Stimulated activated CD4-positive, alpha-beta T cell treated with anti-CD3 and anti-CD28 coated beads, Interleukin-2, amount 100 ng/mL, for 4 hours (primary cell): ENCODE measurements around the gene ARID4B.
"Not testable (repeated sequence)": the region's sequence is repeated elsewhere in the genome, so short reads cannot be mapped to it uniquely, and the experiment has no call there.

Experiments
- DNase-seq: peaks from one replicate; pipeline ENCODE4 v3.0.0-alpha.2; 2020; ENCODE audit warnings: low read depth

ARID4B gene

DNA sequence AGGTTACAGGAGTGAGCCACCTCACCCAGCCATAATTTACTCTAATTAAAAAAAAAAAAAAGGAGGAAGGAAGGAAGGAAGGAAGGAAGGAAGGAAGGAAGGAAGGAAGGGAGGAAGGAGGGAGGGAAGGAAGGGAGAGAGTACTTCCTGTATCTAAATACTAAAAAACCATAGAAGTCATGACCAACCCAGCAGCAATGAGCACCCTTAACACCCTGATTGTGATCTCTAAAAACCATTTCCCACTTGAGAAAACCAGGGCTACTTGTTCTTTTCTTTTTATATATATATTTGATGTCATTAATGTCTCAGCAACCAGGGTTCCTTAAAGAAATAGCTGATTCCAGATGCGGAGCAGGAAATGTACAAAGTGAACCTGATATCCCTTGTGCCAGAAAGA, 31.2 kb downstream of the ARID4B start:
- DNase-seq, result no peak

DNA sequence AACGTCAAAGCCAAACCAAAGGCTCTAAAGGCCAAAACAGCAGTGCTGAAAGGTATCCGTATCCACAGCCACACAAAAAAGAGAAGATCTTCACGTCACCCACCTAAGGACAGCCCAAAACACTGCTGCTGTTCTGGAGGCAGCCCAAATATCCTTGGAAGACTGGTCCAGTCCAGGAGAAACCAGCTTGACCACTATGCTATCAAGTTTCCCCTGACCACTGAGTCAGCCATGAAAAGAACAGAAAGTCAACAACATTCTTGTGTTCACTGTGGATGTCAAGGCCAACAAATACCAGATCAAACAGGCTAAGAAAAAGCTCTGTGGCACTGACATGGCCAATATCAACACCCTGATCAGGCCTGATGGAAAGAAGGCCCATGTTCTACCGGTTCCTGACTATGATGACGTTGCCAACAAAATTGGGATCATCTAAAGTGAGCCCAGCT, 32.1 kb downstream of the ARID4B start:
- DNase-seq, result no peak

DNA sequence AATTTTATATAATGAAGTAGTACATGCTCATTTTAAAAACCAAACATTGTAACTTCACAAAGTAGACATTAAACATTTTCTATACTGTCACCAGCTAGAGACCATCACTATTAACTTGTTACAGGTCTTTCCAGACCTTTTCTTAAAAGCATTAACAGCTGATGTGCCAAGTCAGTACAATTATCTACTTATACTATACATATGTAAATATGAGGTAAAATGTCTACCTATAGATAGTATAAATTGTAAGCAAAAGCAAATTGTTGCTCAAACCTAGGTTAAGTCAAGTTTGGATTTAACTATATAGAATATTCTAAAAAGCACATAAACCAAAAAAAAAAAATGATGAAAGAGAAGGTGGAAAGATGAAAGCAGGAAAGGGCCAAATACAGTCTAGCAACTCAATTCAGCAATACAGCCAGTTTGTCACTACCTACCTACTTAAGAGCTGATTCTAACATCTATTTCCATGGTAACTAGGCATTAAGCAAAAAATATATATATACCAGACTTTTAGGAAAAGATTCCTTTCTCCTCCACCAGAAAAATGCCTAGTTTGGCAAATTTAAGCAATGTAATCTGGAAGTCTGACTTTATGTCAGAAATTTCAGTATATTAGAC, 34.5 kb downstream of the ARID4B start:
- DNase-seq, result no peak

DNA sequence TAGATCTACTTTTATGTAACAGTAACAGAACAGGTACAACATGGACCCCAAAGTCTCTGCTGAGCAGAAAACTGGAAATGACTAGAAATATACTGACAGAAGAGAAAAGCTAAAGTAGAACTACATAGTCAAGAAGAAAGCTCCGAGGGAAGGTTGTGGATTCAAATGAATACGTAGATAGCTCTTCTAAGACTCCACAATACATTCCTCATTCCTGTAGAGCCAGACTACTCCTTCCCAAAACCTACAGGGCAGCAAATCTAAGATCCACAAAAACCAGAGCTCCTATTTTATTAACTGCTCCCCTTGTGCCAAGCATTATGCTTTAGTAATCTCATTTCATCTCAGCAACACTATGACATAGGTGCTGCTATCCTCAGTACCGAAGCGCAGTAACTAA, 35.2 kb downstream of the ARID4B start:
- DNase-seq, result no peak

DNA sequence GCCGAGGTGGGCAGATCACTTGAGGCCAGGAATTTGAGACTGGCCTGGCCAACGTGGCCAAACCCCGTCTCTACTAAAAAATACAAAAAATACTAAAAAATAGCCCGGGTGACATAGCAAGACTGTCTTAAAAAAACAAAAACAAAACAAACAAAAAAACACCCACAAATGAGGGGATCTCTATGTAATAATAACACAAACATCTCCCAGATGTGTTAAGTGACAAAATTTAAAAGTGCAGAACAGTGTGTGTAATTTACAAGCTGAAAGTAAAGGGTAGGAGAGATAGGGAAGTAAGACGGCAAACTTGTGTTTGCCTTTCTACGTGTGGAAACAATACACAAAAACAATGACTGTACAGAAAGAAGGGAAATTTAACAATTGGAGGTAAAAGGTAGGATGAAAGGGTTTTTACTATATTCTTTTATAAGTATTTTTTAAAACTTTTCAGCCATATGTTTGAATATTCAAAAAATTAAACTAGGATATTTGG, 36.3 kb downstream of the ARID4B start:
- no peak for DNase-seq

DNA sequence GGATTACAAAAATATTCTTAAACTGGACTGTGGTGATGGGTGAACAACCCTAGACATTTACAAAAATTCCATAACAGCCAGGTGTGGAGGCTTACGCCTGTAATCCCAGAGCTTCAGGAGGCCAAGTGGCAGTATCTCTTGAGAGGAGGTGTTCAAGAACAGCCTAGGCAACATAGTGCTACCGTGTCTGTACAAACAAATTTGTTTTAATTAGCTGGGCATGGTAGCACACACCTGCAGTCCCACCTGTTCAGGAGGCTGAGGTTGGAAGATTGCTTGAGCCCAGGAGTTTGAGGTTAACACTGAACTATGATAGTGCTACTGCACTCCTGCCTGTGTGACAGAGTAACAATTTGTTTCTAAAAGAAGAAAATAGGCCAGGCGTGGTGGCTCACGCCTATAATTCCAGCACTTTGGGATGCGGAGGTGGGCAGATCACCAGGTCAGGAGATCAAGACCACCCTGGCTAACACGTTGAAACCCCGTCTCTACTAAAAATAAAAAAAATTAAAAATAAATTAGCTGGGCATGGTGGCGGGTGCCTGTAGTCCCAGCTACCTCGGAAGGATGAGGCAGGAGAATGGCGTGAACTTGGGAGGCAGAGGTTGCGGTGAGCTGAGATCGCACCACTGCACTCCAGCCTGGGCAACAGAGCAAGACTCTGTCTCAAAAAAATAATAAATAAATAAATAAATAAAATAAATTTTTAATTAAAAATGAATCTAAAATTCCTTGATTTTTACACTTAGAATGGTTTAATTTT, 37.1 kb downstream of the ARID4B start:
- DNase-seq, result no peak

DNA sequence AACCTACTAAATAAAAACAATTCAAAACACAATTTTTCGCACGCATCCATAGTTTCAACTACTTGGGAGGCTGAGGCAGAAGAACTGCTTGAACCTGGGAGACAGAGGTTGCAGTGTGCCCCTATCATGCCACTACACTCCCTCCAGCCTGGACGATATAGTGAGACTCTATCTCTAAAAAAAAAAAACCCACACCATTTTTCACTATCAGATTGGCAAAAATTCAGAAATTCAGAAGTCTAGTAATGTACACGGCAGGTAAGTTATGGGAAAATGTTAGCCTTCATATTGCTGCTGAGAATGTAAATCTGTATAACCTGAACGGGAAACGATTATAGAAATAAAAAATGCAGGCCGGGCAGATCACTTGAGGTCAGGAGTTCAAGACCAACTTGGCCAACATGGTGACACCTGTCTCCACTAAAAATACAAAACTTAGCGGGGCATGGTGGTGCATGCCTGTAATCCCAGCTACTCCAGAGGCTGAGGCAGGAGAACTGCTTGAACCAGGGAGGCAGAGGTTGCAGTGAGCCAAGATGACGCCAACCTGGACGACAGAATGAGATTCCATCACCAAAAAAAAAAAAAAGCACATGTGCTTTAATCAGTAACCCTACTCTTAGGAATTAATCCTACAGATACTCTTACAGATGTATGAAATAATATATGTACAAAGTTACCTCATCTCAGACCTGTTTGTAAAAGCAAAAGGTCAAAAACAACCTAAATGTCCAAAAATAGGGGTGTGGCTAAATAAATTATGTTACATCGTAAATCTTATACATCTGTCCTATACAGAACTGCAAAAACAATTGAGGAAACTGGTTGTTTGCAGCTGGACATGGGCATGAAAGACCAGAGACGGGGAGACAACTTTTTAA, 37.9 kb downstream of the ARID4B start:
- no peak for DNase-seq

DNA sequence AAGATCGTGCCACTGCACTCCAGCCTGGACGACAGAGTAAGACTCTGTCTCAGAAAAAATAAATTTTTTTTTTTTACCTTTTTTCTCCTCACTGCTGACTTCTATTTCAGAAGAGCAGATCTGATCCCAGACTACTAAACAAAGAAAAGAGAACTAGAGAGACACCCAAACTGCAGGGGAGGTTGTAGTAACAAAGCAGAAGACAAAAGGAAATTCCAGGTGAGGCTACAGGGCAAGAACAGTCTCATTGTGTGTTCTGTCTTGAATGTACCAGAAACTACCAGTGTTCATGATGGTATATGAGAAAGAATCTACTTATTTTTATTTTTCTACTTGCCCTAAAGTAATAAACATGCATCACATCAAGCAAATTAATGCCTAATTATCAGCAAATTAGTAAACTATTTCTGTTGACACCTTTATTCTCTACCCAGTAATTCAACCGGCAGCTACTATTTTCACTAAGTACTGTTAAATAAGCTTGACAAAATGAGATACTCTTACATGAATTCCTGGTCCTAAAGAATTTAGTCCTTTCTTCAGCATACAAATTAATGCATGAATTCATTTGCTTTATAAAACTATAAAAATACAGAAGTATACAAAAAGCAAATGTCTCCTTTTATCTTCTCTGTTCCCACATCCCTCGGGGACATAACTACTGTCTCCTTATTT, 40.6 kb downstream of the ARID4B start:
- no peak for DNase-seq

DNA sequence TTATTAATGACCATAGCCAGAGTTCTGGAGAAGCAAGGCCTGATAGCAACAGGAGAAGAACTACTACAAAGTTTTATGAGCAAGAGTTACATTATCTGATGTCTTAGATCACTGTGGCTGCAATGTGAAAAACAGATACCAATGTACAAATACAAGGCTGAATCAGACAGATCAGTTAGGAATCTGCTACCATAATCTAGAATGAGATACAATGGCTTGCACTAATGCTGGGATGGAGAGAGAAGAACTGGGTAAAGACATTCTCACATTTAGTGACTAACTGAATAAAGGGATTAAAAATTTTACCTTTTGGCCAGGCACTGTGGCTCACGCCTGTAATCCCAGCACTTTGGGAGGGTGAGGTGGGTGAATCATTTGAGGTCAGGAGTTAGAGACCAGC, 41.3 kb downstream of the ARID4B start:
- DNase-seq, result no peak

DNA sequence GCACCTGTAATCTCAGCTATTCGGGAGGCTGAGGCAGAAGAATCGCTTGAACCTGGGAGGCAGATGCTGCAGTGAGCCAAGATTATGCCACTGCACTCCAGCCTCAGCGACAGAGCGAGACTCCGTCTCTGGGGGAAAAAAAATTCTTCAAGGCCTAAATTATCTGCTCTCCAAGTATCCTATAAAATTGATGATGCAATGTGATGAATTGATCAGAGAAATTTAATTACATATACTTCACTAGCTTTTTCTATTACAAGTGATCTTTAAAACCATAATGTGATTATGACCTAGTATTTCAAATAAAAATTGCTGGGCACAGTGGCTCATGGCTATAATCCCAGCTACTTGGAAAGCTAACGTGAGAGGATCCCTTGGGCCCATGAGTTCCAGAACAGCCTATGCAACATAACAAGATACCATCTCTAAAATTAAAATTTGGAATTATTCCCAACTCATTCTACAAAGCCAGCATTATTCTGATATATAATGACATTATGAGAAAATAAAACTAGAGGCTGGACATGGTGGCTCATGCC, 43.7 kb downstream of the ARID4B start:
- no peak for DNase-seq

DNA sequence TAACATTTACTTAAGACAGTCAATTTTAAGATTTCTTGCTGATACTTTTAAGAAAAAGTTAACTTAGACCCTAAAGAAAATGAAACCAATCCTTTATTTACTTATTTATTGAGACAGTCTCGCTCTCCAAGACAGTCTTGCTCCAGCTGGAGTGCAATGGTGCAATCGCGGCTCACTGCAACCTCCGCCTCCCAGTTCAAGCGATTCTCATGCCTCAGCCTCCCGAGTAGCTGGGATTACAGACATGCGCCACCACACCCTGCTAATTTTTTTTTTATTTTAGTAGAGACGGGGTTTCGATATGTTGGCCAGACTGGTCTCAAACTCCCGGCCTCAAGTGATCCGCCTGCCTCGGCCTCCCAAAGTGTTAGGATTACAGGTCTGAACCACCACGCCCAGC, 44.3 kb downstream of the ARID4B start:
- not testable (repeated sequence) for DNase-seq

DNA sequence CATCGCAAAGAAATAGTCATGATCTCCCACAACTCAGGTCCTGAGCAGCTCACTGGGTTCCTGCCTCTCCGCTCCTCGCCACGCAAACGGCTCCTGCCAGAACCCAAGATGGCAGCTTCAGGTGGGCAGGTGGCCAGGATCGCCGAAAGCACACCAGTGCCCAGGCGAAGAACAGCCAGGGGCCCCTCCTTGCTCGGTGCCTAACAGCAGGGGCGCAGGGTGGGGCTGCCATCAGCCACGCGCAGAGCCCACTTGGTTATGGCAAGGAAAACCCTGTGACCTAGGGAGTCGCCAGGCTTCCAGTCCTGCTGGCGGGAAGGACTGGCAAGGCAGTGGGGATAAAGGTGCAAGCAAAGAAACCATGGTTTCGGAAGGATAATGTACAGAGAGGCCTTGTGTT, 47.5 kb downstream of the ARID4B start:
- no peak for DNase-seq

DNA sequence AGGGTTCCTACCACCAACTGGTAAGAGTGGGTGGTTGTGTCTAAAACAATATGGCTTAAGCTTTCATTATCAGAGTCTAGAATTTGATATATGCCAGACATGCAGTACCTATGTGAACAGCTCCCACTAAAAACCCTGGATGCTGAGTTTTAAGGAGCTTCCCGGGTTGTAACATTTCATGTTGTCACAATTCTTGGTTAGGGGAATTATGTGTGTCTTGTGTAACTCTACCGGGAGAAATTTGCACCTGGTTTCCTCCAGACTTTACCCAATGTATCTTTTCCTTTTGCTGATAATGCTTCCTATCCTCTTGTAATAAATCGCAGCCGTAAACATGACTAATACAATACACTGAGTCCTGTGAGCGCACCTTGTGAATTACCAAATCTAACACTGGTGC, 48.3 kb downstream of the ARID4B start:
- no peak for DNase-seq

DNA sequence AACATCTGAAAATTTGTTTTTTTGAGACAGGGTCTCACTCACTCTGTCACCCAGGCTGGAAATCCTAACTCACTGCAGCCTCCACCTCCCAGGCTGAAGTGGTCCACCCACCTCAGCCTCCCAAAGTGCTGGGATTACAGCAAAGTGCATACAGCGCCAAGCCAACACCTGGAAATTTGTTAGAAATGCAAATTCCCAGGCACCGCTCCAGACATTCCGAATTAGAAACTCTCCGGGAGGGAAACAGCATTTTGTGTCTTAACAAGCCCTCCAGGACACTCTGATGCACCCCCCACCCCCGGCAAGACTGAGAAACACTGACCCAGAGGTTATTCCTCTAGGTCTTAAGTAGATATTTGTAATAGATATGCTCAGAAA, 49.1 kb downstream of the ARID4B start:
- DNase-seq, result no peak

DNA sequence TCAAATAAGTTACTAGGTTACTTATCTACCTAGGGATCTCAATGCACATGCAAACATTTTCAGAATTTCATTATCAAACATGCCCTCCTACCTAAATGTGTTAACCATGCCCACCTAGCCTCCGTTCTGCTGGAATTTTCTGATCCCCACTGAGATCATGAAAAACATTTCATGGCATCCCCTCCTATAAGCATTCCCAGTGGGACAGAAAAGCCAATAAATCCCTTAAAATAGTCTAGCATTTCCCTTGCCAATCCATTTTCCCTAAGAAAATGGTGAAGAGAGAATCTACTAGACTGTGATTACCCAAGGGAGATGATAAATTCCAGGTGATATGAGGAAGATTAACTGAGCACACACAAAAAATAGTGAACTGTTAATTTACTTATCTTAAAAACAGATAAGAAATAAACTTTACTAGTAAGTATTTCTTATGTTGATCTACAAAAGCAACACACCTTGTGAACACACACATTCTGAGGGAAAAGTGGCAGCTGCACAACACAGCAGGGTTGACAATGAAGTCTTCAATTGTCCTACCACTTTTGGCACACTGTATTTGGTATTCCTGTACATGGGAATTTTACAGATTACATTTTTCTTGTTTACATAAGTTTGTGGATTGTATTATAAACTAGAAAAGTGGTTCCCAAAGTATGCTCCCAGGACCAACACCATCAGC, 49.6 kb downstream of the ARID4B start:
- no peak for DNase-seq

DNA sequence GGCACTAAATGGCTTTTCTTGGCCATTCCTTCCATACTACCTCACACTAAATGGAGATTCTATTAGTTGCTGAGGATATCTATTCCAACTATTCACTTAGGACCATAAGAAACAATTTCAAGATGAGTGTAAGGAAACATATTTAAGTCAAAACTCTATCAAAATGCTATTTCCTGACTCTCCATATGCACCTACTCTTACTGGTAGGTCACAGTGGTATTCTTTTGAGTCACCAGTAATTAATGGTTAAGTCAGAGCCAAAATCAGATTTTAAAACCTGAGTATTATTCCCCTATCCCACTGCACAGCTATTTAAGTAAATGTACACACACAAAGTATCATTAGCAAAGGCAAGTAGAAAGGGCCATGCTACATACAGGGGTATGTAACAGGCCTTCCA, 50.3 kb downstream of the ARID4B start:
- no peak for DNase-seq

DNA sequence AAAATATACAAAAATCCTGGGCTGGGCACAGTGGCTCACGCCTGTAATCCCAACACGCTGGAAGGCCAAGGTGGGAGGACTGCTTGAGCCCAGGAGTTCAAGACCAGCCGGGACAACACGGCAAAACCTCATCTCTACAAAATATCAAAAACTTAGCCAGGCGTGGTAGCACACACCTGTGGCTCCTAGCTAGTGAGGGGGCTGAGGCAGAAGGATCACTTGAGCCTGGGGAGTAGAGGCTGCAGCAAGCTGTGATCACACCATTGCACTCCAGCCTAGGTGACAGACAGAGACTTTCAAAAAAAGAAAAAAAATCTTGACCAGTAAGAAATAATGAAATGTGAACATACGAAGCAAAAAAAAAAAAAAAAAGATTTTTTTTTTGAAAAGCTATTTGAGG, 52.1 kb downstream of the ARID4B start:
- no peak for DNase-seq

DNA sequence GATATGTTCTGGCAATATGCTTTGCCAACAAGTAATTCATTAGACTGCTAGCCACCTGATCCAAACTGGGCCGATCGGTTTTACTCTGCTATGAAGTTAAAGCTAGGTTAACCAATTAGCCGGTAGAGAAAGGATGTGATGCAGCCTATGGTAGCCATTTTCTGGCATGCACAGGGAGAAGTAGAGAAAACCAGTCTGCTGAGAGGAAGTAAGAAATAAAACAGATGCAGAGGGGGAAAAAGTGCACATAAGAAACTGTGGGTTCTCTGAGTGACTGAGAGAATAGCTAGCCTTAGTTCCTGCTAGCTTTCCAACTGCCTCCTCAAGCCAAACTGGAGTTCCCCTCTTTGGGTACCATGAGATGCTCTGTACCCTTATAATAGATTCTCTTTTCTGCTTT, 52.8 kb downstream of the ARID4B start:
- DNase-seq, result no peak

DNA sequence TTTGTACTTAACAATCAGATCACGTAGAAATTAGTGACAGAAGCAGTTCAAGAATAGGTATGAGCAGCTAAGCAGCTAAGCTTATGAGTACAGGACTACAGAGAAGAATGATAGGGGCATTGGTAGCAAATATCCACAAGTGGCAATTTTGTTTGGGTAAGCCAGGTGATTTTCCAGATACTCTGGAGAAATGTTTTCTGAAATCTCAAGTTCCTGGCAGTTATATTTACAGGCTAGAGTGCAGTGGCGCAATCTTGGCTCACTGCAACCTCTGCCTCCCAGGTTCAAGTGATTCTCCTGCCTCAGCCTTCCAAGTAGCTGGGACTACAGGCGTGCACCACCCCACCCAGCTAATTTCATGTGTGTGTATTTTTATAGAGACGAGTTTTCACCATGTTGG, 55.1 kb downstream of the ARID4B start:
- DNase-seq, result no peak

DNA sequence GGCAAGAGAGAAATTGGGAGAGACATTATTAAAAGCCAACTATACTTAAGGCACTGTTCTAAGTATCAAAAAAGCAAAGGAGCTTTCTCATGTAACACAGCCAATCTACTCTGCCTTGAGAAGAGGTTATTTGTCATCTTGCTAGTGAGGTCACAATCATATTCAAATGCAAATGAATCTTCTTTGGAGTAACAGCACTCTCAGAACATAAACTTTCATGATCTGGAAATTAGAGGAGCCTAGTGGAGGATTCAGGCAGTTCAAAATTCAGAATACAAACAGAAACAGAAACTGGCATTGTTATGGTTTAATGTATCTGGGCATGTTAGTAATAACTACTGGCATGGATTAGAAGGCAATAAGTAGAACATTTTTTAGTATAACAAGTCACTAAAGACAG, 57.4 kb downstream of the ARID4B start:
- no peak for DNase-seq

DNA sequence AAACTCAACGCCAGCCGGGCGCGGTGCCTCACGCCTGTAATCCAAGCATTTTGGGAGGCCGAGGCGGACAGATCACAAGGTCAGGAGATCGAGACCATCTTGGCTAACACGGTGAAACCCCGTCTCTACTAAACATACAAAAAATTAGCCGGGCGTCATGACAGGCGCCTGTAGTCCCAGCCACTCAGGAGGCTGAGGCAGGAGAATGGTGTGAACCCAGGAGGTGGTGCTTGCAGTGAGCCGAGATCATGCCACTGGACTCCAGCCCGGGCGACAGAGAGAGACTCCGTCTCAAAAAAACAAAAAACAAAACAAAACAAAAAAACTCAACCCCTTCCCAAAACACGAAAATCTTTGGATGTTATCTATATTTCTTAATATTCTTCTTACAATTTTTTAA, 58.0 kb downstream of the ARID4B start:
- DNase-seq, result not testable (repeated sequence)
